Measurements from ENCODE around the gene PBX1. TPM values are rescaled to one million over a fixed set of nuclear protein-coding genes. Genes with fewer than 3 reads are reported as not detected.

The PBX1 gene
- total RNA-seq, result 142 TPM

GRCh38 chr1:164558461-164559341 lies at the start of gene PBX1:
Gene PBX1 (plus strand): TSS chr1:164559184.

Small RNA genes lying within 50 kb of the gene (small RNA-seq; reads per million reads assigned to genes)
- not detected for gene RF00017
- not detected for gene RF00019
- gene RNU6-171P, result not detected
